Caki2 (cell line): Measurements from ENCODE around the gene ETAA1. TPM values are rescaled to one million over a fixed set of nuclear protein-coding genes. Genes with fewer than 3 reads are reported as not detected.

Experiments
- DNase-seq: peaks from one replicate; pipeline ENCODE4 v3.0.0-alpha.2; 2015; ENCODE audit warnings: low read depth
- in situ Hi-C: cut with HindIII; loops from 2 replicates; pipeline ENCODE4 v1.10.0; 2016; ENCODE audit warnings: low sequenced_read_pairs, low pct_unique_long_range_greater_than_20kb, mixed read lengths
- total RNA-seq: library from RNA; depleted of rRNA; stranded (reverse); fragments of >200 nt; shearing (Covaris generic); gene quantifications from 2 replicates; pipeline ENCODE4 v1.2.3, GENCODE V29; 2014; ENCODE audit warnings: low replicate concordance; rRNA removed

Gene ETAA1
- 11.1 and 11.2 TPM in 2 replicates for total RNA-seq

DNA sequence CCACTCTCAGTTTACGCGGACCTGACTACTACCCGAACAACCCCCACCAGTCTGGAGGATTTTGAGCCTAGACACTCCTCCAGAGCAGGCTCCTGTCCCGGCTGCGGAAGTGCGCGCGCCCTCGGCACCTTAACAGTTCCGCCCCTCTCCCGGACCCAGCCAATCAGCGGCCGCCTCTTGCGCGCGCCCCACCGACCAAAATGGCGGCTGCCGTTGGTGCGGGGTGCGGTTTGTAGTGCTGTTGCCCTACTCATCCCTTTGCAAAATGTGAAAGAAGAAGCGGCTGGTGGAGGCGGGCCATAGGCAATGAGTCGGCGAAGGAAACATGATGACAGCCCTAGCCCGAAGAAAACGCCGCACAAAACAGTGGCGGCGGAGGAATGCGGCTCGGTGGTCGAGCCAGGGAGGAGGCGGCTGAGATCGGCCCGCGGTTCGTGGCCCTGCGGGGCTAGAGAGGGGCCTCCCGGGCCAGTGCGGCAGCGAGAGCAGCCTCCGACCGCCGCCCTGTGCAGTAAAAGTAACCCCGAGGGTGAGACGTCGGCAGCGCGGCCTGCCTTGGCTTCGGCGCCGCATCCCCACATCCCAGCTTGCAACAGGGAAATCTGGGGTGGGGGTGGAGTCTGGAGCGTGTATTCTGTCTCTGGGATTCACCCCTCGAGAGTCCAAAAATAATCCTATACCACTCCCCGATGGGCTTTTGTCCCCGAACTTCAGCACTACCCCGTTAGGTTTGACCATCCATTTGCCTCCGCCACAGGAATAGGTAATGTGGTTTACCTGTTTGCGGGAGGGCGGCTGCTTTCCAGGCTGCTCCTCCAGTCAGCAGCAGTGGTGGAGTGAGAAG lies at the start of gene ETAA1:
TSS of gene ETAA1 (plus strand) at position 191 of the 844 bp plus-strand sequence. CDS start at position 307, 116 bp downstream.
- DNase-seq, result peak; percentile 90
- in situ Hi-C loops, result no loop called here

DNA sequence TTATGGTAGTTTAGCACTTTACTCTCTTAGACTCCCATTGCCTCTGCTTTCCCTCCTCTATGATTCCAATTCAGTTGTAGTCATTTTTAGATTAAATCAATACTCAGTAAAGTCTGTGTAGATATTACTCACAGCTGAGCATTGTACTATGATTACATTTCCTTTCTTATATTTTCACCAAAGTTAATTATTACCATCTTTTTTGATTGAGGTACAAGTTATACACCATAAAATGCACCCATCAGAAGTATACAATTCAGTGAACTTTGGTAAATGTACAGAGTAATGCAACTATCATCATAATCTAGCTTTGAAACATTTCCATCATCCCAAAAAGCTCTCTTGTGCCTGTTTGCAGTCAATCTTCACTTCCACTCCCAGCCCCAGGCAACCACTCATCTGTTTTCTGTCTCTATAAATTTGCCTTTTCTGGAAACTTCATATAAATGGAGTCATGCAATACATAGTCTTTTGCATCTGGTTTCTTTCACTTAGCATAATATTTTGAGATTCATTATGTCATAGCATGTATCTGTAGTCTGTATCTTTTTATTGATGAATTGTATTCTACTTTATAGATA lies 30.2 kb upstream of the ETAA1 start:
- no peak for DNase-seq
- in situ Hi-C loops, result no loop called here

DNA sequence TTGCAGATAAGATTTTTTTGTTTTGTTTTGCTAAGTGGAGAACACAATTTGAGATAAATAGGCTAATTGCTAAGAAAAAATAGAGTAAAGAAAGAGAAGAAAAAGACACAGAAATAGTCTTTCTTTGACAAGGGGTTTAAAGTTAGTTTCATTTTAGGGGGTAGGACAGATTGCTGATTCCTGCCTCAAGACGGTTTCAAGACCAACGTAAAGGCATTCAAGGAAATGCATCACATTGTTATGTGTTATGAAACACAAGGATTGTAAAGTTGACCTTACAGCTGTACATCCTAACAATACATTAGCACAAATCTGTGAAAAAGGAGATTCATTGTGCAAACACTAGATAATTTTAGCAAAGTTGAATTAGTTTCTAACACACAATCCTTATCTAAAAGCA lies 22.7 kb upstream of the ETAA1 start:
- in situ Hi-C loops, result no loop called here
- no peak for DNase-seq

DNA sequence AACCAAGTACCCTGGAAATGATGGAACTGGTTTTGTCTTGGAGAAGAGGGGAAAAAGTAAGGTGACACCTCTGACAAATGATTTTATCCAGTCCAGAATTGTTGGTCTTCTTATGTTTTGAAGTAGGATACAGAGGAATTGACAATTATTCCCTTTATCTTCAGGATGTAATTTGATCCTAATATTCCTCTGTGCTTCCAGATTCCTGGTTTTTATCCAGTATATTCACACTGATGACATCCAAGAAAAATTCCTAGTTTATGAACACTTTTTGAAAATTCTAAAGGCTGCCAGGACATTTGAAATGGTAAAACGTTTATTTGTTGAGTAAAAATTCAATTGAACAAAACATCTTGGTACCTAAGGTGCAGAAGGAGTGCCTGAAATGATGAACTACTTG lies 22.2 kb upstream of the ETAA1 start:
- DNase-seq, result no peak
- in situ Hi-C loops, result no loop called here

DNA sequence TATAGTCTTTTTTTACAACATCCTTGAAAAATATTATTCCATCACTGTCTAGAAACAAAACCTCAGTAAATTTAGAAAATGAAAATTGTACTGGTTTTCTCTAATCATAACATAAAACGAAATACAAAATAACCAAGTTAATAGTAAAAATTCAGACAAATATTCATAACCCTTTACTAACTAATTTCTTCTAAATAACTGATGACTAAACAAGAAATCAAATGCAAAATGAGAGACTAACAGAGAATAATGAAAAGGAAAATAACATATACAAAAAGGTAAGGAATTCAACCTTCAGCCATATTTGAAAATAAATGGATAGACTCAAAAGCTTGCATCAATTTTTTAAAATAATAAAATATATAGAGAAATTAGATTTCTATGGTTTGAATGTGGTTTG lies 18.6 kb upstream of the ETAA1 start:
- DNase-seq, result no peak

DNA sequence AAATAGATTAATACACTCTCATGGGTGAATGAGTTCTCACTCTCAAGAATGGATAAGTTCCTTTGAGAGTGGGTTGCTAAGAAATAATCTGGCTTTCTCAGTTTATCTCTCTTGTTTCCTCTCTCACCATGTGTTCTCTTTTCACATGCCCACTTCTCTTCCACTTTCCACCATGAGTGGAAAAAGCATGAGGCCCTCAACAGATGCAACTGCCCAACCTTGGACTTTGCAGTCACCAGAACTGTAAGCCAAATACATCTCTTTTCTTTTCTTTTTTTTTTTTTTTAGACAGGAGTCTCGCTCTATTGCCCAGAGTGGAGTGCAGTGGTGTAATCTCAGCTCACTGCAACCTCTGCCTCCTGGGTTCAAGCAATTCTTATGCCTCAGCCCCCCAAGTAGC lies 18.1 kb upstream of the ETAA1 start:
- no peak for DNase-seq
- in situ Hi-C loops, result no loop called here

More for the DNA sequence above, 18.6 kb upstream of the ETAA1 start:
- in situ Hi-C loops, result no loop called here

DNA sequence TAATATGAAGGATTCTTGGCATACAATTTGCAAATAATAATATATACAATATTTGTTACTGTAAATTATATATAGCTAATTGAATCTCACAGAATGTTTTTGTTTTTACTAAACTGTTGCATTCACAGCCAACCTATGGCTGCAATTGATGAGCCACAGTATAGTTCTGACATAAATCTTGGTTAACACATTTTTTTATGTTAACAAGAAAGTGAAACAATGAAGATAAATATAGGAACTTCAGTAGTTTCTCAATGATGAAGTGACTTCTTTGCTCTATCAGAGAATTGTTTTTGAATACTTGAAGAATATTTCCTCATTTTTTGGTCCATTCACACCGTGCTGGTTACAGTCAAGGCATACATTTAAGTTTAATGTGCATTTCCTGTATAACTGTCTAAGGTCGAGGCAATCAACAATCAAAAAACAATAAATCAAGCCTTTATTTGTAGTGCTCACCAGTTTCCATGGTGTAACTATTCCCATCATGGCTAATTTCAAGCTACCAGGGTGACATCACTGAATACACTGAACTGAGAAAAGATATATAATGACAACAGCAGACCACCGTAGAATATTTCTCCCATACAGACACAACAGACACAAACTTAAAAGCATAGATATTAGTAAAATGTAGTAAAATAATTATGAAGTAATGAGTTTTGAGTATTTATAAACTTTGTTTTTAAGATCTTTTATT lies 12.9 kb upstream of the ETAA1 start:
- in situ Hi-C loops, result no loop called here
- no peak for DNase-seq

DNA sequence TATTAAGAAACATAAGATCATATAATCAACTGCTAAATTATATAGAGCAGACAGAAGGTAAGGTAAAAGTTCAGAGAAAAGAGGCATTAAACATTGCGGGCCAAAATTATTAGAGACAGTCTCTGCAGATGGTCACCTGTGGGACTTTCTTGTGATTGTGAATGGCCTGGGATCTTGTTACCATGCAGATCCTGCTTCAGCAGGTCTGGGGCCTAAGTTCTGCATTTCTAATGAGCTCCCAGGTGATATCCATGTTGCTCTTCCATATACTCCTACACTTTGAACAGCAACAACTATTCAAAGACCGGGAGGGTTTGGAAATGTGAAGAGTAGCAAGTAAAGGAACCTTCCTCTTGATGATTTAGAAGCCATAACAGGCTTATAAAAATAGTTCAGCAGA lies 8.5 kb upstream of the ETAA1 start:
- in situ Hi-C loops, result no loop called here
- DNase-seq, result no peak

DNA sequence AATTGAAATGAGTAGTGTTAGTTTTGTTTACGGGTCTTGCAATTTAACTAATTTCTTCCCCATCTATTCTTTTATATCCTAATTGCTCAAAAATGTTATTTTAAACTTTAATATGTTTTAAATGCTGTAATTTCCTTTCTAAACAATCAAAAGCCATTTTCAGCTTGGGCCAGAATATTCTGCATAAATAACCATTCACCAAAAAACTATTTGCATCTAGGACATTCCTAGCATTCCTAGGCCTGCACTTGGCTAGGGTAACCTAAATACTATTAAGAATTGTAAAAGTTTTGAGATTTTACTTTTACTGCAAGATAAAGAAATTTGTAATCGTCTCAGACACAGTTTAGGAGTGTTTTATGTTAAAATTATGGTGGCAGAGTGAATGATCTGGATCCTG lies 7.8 kb upstream of the ETAA1 start:
- in situ Hi-C loops, result no loop called here
- no peak for DNase-seq

DNA sequence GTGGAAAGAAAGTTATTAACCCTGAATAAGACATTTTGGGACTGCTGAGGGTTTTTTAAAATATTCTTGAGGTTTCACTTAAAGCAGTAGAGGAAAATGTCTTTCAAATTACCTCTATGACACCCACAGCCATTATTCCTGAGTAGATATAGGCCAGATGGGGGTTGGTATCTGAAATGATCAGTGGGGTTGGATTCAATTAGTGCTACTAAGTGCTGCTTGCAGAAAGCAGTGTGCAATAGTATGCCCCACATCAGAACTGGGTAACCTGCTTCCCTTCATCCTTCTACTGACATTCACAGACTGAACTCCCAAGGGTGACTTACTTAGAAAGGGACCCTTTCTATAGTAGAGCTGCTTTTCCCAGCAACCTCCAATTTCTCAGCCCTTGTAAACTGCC lies 7.3 kb upstream of the ETAA1 start:
- in situ Hi-C loops, result no loop called here

DNA sequence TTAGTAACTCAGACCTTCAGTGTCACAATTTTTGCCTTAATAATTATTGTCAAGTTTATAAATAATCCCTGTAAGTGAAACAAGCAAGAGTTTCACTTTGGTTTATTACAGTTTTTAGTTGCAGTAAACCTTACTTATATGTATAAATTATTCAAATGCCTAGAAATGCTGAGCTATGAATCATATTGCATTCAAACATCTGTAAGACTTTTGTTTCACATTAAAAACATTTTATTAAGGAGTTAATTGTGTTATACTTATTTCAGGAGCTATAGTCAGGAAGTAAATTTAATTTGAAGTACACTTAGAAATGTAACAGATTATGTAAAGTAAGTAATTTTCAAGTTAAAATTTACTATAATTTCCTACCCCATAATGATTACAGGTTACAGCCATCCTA lies 3.9 kb upstream of the ETAA1 start:
- no peak for DNase-seq
- in situ Hi-C loops, result no loop called here

More for the DNA sequence above, 7.3 kb upstream of the ETAA1 start:
- no peak for DNase-seq

DNA sequence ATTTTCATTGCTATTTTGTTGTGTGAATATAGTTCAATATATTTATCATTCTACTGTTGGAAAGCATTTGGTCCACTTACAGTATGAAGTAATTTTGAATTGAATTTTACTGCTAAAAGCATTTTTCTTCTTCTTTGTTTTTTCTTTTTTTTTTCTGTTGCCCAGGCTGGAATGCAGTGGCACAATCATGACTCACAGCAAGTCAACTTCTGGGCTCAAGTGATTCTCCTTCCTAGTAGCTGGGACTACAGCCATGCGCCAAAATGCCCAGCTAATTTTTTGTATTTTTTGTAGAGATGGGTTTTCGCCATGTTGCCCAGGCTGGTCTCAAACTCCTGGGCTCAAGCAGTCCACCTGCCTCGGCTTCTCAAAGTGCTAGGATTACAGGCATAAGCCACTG lies 2.4 kb upstream of the ETAA1 start:
- peak; percentile 53 for DNase-seq
- in situ Hi-C loops, result no loop called here

DNA sequence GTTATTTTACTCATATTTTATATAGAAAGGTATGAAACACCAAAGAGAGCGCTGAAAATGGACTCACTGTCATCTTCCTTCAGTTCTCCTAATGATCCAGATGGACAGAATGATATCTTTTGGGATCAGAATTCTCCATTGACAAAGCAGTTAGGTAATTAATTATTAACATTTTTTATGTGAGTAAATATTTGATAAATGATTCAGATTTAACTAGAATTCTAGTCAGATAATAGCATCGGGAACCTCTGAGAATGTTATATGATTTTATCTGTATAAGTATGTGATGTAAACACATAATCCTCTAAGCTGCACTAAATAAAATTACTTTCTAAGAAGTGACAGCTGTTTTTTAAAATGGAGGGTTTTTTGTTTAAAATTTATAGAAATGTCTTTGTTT lies 2.0 kb downstream of the ETAA1 start:
- DNase-seq, result no peak
- in situ Hi-C loops, result no loop called here

DNA sequence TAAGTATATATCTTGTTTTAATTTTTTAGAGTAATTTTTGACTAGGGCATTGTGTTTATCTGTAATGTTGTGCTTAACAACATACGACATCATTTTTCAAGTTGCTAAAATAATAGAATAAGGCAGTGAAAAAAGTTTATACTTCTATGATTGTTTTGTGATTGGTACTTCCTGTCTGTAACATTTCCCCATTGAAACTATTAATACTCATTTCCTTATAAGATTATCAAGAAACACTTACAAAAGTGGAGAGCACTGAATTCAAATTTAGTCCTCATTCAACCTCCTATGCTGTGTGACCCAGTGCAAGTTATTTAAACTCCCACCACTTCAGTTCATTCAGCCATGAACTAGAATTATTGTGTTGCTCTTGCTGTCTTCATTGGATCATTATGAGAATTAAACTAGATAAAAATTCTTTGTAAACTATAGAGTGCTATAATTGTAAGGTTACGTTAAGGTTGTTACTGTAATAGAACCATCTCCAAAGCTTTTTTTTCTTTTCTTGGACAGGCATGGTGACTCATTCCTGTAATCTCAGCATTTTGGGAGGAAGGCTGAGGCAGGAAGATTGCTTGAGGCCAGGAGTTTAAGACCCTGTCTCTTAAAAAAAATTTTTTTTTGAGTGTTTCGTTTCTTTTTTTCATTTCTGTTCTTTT lies 2.8 kb downstream of the ETAA1 start:
- in situ Hi-C loops, result no loop called here
- DNase-seq, result peak; percentile 55

DNA sequence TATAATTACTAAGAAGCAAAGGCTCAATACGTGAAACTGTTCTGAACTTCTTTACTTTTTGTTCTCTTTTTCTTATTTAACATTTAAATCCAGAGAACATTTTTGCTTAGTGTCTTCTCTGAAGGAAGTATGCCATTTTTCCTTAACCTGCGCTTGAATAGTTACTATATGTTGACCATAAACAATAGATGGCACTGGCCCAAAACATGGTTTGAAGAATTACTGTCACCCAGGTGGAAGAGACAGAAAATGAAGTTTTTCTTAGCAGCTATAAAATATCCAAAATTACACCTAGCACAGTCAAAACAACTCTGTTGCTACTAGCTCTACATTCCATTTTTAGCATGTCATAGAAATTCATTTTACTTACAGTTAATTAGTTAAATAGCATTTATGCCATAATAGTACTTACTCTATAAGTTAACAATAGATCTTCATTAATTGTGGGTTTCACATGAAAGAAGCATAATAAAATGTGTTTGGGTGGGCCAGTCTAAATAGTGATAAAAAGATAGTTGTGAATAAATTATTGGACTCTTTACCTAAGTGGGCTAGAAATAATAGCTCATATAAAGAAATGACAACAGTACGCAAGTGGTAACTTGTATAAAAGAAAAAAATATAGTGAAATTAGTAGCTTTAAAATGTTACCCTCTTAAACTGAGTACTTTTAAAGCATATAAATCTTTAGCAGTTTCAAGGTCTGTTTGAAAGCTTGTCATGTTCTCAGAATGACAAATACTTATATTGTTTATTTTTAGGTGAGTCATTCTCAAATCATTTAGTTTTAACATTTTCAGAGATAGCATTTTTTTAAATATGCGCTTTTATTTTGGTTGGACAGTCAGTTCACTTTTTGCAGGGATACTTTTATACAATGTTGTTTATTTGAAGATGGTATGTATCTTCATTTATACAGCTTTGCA lies 3.7 kb downstream of the ETAA1 start:
- DNase-seq, result peak; percentile 62
- in situ Hi-C loops, result no loop called here

DNA sequence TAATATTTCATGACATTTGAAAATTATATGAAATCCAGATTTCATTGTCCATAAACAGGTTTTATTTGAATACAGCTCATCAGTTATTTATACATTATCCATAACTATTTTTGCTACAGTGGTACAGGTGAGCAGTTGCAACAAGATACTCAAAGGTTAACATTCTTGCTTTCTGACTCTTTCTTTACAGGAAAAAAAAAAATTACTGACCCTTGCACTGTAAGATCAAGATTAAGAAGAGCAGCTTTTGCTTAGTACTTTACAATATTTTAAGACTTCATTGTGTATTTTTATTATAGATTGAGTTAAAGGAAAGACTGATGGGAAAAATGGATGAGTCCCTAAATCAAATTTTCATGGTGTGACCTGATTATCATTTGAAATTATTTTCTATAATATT lies 11.2 kb downstream of the ETAA1 start:
- DNase-seq, result no peak
- in situ Hi-C loops, result no loop called here

DNA sequence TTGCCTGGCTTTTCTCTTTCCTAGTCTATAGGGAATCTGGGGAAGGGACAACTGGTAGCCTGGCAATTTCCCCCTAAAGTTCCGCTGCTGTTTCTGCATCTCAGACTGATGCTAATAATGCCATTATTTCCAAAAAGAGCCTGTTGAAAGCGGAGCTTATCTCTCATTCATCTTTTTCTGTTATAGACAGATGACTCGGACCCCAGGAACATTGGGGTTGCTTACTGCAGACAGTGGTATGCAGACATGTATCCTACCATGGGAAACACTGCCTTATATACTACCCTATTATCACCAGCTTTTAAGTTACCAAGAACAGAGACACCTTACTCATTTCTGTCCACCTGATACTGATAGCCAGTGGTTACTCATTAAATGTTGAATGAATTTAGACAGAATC lies 15.3 kb downstream of the ETAA1 start:
- no peak for DNase-seq
- in situ Hi-C loops, result no loop called here

DNA sequence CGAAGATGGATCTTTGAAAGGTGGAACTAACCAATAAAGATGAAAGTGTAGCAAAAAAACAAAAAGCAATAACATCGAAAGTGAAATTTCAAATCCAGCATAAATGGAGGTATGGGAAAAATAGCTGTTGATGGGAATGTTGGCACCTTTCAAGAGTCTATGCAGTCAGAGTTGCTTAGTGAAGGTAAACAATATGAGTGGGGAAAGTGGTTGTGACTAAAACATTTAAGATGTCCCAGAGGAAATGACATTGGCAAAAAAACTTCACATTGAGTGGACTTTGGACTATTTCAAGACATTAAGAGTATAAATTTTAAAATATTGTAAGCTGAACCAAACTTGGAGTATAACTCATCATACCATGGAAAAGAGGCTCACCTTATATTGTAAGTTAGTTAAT lies 17.7 kb downstream of the ETAA1 start:
- no peak for DNase-seq
- in situ Hi-C loops, result no loop called here
